ENCODE data around the gene JCHAIN.

- peak; percentile 98 for TF ChIP-seq SP1 (CRISPR knock-in tag; IDR thresholded peaks at IDR 0.05)
- TF ChIP-seq WHSC1 (IDR thresholded peaks at IDR 0.05; ENCODE audit: low read length): no peak
- no peak for TF ChIP-seq MEF2A (IDR thresholded peaks at IDR 0.05; ENCODE audit: control insufficient read depth, low read depth, low read length)
- peak; percentile 89 for TF ChIP-seq RBM39 (optimal IDR thresholded peaks at IDR 0.05; ENCODE audit: low read depth, low read length)
- no peak for TF ChIP-seq KAT8 (IDR thresholded peaks at IDR 0.05; ENCODE audit: low read depth)
- peak; percentile 10; the same call in 1 of the 2 replicates for TF ChIP-seq ATF3 (IDR thresholded peaks at IDR 0.05)
- TF ChIP-seq ATF3 (CRISPR knock-in tag; conservative IDR thresholded peaks at IDR 0.05): peak; percentile 87
- TF ChIP-seq TAF7 (tag; IDR thresholded peaks at IDR 0.05): peak; percentile 41
- no peak for TF ChIP-seq XRCC4 (IDR thresholded peaks at IDR 0.05; ENCODE audit: extremely low read depth, insufficient read depth, insufficient read length)
- no peak for TF ChIP-seq U2AF1 (optimal IDR thresholded peaks at IDR 0.05; ENCODE audit: low read depth, low read length)
- TF ChIP-seq JUND (IDR thresholded peaks at IDR 0.05; ENCODE audit: borderline replicate concordance, low read depth, low read length): peak; percentile 82
- TF ChIP-seq JUND (tag; IDR thresholded peaks at IDR 0.05; ENCODE audit: borderline replicate concordance, low read depth, low read length): 0 out of 3 replicates have a peak, but pooled peaks have one; percentile 53
- 0 out of 2 replicates have a peak, but pooled peaks have one; percentile 51 for TF ChIP-seq CBX1 (IDR thresholded peaks at IDR 0.05; ENCODE audit: low read depth)
- TF ChIP-seq CTCF (IDR thresholded peaks at IDR 0.05 in 2 of 3, conservative IDR thresholded peaks at IDR 0.05 in 1 of 3; ENCODE audit: insufficient read depth in 2 of 3, low read depth in 1 of 3, low read length in 3 of 3): peak; percentile 94 to 99 (median 97)
- TF ChIP-seq EP300 (IDR thresholded peaks at IDR 0.05; ENCODE audit: low read length): peak; percentile 65
Measured at GRCh38 chr4:70687821-70688794, 21.8 kb upstream of the JCHAIN start, which contains the start of gene UTP3.
